ENCODE measurements around the gene DENND1A.

The DENND1A gene

GRCh38 chr9:123678878-123679329 is 251.0 kb downstream of the DENND1A start:
- no peak for DNase-seq

GRCh38 chr9:123678038-123678877 is 251.7 kb downstream of the DENND1A start:
- no peak for DNase-seq

- no peak for DNase-seq
Observed at GRCh38 chr9:123676869-123677268, 253.1 kb downstream of the DENND1A start.

DNA sequence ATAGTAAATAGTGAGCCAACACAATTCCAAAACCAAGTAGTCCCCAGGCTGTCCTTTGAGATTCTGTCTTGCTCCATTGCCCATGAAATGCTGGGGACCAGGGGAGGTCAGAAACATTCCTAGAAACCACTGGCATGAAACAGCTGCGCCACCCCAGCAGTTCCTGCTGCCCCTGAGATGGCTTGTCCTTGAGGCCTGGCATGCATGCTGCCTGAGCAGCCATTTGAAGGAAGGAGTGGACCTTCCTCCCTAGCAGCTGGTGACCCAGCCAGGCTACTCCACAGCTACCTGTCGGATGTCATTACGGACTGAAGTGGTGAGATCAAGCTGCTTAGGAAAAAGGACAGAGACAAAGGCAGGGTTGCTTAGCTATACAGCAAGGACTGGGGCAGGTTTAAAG is 260.6 kb downstream of the DENND1A start:
- DNase-seq, result no peak

GRCh38 chr9:123663529-123663928 is 266.4 kb downstream of the DENND1A start:
- DNase-seq, result no peak

DNA sequence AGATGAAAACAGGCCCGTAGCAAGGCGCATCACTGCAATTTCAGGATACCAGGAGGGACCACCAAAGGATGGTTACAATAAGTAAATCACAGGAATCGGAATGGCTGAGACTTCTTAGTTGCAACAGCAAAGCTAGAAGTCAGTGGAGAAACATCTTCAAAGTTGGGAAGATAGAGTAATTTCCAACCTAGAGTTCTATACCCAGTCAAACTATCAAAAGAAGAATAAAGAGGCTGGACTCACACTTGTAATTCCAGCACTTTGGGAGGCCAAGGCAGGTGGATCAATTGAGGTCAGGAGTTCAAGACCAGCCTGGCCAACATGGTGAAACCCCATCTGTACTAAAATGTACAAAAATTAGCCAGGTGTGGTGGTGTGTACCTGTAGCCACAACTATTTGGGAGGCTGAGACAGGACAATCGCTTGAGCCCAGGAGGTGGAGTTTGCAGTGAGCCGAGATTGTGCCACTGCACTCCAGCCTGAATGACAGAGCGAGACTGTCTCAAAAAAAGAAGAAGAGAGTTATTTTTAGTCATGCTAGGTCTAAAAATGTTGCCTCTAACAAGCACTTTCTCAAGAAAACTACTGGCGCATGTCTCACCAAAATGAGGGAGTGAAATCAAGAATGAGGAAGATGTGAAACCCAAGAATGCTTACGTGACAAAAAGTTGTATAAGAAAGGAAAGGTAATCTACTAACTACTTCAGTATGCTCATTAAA is 267.7 kb downstream of the DENND1A start:
- DNase-seq, result no peak

GRCh38 chr9:123660691-123661466 is 269.0 kb downstream of the DENND1A start:
- no peak for DNase-seq

- no peak for DNase-seq
Observed at GRCh38 chr9:123659358-123659757, 270.6 kb downstream of the DENND1A start.

DNA sequence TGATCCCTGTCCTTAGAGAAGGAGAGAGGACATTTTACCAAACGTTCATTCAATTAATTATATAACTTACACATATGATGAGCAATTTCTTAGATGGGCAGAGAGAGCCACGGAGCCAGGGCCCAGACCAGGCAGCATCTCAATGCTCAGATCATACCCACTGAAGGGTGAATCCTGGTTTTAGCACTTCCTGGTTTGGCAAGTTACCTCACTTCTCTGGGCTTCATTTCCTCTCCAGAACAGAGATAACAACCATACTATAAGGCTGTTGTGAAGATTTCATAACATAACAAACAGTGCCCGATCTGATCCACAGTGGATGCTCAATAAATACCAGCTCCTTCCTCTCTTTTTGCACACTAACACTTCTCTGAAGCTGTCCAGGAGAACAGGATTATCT is 271.1 kb downstream of the DENND1A start:
- no peak for DNase-seq

GRCh38 chr9:123657941-123658340 is 272.0 kb downstream of the DENND1A start:
- no peak for DNase-seq

DNA sequence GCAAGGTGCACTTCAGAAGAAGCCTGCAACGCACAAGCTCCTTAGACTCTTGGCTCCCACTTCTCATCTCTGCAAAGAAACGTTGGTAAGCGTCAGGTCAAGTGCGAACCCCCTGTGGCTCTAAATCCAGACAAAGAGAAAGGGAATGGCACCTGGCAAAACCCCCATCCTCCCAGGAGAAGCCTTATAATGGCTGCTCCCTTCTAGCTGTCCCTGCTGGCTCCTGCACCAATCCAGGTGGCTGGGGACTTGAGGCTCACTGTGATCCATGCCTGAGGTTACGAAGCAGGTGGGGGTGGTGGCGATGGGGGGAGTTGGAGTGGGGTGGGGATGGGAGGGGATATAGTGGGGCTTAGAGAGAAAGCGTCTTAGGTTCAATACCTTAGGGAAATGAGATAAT is 272.8 kb downstream of the DENND1A start:
- no peak for DNase-seq

DNA sequence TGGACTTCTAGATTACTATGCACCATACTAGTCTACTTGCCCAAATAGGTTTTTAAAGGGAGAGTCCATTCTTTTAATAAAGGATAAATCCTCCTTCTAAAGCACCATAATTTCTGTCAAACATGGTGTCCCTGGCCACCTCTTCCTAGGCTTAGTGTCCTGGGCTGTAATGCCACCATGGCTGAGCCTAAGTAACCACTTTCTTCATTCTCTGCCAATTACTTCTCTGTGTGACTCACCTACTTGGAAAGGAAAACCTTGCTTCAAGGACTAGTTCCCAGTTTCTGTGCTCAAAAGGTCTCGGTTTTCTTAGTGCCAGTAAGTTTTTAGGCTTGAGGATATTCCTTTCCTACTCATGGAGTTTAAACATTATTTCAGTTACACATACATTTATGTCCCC is 273.4 kb downstream of the DENND1A start:
- DNase-seq, result no peak

DNA sequence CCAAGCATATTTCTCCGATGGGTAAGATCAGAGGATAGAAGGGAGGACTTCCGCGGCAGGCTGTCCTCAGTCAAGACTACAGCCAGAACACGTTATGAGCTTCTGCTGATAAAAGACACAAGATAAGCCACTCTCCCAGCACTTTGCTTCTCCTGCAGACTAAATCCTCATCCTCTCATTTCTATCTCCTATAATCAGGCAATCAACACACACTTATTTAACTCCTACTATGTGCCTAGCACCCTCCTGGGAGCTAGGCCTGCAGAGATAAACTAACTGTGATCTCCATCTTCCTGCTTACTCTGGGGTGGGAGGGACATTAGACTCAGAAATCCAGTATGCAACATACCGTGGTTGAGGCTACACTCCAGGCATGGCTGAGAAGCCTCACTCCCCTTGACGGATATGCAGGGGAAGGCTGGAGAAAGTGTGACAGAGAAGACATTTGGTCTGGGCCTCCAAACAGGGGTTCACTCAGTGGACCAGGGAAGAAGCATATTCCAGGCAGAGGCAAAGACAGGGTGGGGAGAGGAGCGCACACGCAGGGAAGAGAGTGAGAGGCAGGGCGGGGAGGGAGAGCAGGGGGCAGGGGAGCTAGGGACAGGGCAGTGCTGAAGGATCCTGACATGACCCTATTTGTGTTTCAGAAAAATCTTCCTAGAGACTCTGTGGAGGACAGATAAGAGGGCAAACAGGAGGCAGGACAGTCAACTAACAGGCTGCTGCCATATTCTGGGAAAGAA is 274.1 kb downstream of the DENND1A start:
- no peak for DNase-seq

GRCh38 chr9:123654994-123655637 is 274.8 kb downstream of the DENND1A start:
- DNase-seq, result no peak

DNA sequence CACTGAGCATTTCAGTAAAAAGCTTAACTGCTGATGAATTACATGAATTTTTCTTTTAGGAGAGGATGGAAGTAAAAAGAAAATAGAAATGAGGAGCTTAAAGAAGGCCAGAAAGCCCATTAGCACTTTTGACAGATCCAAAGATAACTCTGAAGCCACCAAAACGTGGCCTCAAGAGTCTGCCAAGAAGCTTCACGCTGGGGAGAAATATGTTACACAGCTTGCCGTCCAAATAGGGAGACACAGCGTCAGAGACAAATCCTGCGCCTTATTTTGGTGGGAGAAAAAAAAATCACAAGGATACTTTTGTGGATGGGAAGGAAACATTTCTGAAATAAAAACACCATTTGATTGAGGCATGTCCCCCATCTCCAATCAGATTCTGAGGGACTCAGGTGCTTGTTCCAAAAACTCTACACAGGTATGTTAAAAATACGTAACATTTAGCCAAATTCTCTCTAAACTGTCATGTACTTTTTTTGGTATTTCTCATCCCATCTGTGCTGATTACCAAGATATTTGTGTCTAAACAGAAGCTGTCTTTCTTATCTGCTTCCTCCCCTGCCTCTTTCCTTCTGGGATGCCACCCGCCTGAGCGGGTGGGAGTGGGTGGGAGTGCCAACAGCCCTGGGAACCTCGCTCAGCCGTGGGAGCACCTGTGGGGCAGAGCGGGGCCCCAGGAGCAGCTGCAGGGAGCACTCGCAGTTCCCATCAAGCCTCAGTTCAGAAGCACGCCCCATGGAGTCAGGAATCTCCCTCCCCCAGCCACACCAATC is 275.5 kb downstream of the DENND1A start:
- DNase-seq, result no peak

DNA sequence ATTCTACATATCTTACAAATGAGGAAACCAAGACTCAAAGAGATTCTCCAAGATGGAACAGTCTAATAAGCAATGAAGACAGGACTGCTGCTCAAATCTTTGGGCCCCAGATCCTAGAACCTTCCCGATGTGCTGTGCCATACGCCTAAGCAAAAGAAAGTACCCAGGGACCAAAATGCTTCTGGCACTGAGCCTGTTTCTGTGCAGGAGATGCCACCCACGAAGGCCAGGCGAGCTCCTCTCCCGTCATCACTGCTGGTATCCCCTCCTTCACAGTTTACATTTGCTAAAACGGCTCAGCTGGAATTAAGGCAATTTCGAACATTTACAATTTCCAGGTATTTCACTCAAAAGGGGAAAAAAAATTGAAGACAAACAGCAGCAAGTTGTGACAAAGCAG is 277.5 kb downstream of the DENND1A start:
- DNase-seq, result no peak

DNA sequence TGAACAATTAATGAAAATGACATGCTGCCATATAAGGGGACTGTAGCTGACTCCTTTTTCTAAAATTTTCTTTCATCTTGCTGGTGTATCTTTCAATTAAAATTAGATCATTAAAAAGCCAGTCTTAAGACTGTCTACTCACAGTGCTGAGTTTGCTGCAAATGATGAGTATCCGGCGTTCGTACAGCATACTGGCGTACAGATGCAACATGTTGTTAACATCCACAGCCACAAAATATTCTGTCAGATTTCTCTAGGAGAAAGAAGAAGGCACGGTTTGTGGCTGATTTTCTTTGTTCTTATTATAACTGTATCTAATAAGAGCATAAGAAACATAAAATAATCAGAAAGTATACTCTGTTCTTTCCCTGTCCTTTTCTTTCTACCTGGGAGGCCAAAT is 278.1 kb downstream of the DENND1A start:
- no peak for DNase-seq

- no peak for DNase-seq
Observed at GRCh38 chr9:123651273-123651672, 278.7 kb downstream of the DENND1A start.

DNA sequence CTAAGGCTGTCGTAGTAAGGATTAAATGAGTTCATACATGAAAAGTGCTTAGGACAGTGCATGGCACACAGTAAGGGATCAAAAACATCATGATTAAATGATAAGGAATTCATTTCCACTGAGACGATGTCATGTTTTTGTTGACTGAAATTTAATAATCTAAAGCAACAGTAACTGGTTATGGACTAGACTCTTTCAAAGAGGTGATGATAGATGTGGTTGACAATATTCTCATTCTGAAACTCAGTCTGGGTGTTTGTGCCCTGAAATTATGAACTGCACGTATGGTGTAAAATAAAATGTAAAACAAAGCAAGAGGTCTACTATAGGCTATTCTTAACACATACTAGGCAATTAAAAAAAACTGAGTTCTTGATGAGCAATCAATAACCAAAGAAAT is 280.0 kb downstream of the DENND1A start:
- DNase-seq, result no peak

DNA sequence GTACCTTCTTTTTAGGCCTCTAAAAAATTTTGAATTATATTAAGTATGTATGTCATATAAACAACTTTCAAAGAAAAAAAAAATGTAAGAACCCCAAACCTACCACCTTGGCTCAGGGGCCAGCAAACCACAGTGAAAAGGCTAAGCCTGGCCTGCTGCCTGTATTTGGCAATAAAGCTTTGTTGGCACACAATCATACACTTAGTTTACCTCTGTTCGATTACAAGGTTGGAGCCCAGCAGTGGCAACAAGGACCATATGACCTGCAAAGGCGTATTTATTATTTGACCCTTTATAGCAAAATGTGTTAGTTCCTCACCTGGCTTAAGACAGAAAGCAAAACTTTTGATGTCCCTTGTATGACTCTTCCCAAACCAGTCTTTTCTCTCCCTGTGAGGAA is 282.8 kb downstream of the DENND1A start:
- no peak for DNase-seq

- DNase-seq, result no peak
Observed at GRCh38 chr9:123645762-123646161, 284.2 kb downstream of the DENND1A start.
